IPS-20b (cell line): ENCODE data around the gene NSG1.

Experiments
- H3K27ac ChIP-seq: one replicate; pipeline ENCODE4 v1.5.1; 2013; ENCODE audit warnings: low read length
- H3K27me3 ChIP-seq: 2 replicates; pipeline ENCODE4 v1.6.1; 2013; ENCODE audit warnings: mild to moderate bottlenecking, low read length, inconsistent platforms; ENCODE audit not compliant: insufficient read depth
- H3K36me3 ChIP-seq: 2 replicates; pipeline ENCODE4 v1.6.1; 2013; ENCODE audit warnings: low read depth, mild to moderate bottlenecking, inconsistent platforms, low read length, moderate library complexity; ENCODE audit not compliant: insufficient read depth
- H3K4me1 ChIP-seq: 2 replicates; pipeline ENCODE4 v1.6.1; 2013; ENCODE audit warnings: mild to moderate bottlenecking, control low read depth, inconsistent platforms, low read length, moderate library complexity; ENCODE audit not compliant: insufficient read depth
- H3K4me3 ChIP-seq: 2 replicates; pipeline ENCODE4 v1.5.1; 2013; ENCODE audit warnings: mild to moderate bottlenecking, low read length, inconsistent platforms
- H3K9ac ChIP-seq: 2 replicates; pipeline ENCODE4 v1.6.1; 2013; ENCODE audit warnings: low read depth, mild to moderate bottlenecking, inconsistent platforms, low read length, moderate library complexity
- H3K9me3 ChIP-seq: 2 replicates; pipeline ENCODE4 v1.6.1; 2013; ENCODE audit warnings: mild to moderate bottlenecking, low read depth, low read length, inconsistent platforms; ENCODE audit not compliant: insufficient read depth

The NSG1 gene

DNA sequence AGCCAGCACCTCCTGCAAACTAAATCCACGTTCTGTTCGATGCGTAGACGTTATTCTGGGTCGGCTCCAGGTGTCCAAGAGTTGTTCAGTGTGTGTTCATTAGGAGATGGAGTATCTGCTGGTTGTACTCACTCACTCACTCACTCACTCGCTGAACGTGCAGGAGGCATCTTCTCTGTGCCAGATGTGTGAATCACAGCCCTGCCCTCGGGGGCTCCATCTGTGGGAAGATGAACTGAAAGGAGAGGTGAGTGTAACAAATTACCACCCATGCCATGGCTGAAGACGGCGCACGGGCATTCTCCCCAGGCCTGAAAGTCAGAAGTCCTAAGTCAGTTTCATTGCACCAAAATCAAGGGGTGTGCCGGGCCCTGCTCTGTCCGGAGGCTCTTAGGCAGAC lies 16.1 kb downstream of the NSG1 start:
- H3K36me3 ChIP-seq = peaks cover 4% of the 10 kb centered on the region; the same call in 1 of the 2 replicates
- H3K9me3 ChIP-seq = no peaks in the 10 kb centered on the region; the same call in 1 of the 2 replicates
- H3K4me3 ChIP-seq = no peak overlapping the region
- no peak overlapping the region for H3K9ac ChIP-seq
- no peaks in the 10 kb centered on the region for H3K4me1 ChIP-seq
- no peak overlapping the region for H3K27ac ChIP-seq
- H3K27me3 ChIP-seq = no peaks in the 10 kb centered on the region

GRCh38 chr4:4405358-4405962 lies 18.6 kb downstream of the NSG1 start:
- Histone ChIP-seq H3K4me3 (no peak overlapping the region), H3K9ac (no peak overlapping the region), H3K27me3 (no peaks in the 10 kb centered on the region), H3K27ac (no peak overlapping the region), H3K9me3 (no peaks in the 10 kb centered on the region), H3K4me1 (no peaks in the 10 kb centered on the region), H3K36me3 (no peaks in the 10 kb centered on the region)

- no peak overlapping the region for H3K27ac ChIP-seq
- no peaks in the 10 kb centered on the region for H3K9me3 ChIP-seq
- H3K4me1 ChIP-seq = no peaks in the 10 kb centered on the region
- H3K9ac ChIP-seq = no peak overlapping the region
- no peak overlapping the region for H3K4me3 ChIP-seq
- no peaks in the 10 kb centered on the region for H3K36me3 ChIP-seq
- H3K27me3 ChIP-seq = no peaks in the 10 kb centered on the region
Observed at GRCh38 chr4:4406455-4407298, 19.8 kb downstream of the NSG1 start.

GRCh38 chr4:4407299-4408131 lies 20.6 kb downstream of the NSG1 start:
- Histone ChIP-seq H3K27me3 (no peaks in the 10 kb centered on the region), H3K4me1 (no peaks in the 10 kb centered on the region), H3K9me3 (no peaks in the 10 kb centered on the region), H3K36me3 (no peaks in the 10 kb centered on the region), H3K4me3 (no peak overlapping the region), H3K9ac (no peak overlapping the region), H3K27ac (no peak overlapping the region)

DNA sequence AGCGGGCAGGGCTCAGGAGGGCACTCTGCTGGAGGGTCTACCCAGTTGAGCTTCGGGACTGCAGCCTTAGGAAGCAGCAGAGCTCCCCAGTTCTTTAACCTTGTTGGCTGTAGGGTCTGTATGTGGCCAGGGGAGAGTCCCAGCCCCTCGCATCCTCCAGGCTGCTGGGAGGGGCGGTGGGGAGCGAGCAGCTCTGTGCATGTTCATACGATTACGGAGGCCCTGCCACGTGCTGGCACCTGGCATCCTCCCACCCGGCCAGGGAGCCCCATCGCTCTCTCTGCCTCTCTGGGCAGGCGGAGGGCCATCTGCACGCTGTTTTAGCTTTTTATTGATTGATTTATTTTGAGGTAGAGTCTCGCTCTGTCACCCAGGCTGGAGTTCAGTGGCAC lies 21.2 kb downstream of the NSG1 start:
- Histone ChIP-seq H3K27ac (no peak overlapping the region), H3K4me3 (no peak overlapping the region), H3K4me1 (no peaks in the 10 kb centered on the region), H3K36me3 (no peaks in the 10 kb centered on the region), H3K9ac (no peak overlapping the region), H3K27me3 (no peaks in the 10 kb centered on the region), H3K9me3 (no peaks in the 10 kb centered on the region)

GRCh38 chr4:4408576-4409335 lies 21.9 kb downstream of the NSG1 start:
- no peaks in the 10 kb centered on the region for H3K4me1 ChIP-seq
- H3K27ac ChIP-seq = no peak overlapping the region

DNA sequence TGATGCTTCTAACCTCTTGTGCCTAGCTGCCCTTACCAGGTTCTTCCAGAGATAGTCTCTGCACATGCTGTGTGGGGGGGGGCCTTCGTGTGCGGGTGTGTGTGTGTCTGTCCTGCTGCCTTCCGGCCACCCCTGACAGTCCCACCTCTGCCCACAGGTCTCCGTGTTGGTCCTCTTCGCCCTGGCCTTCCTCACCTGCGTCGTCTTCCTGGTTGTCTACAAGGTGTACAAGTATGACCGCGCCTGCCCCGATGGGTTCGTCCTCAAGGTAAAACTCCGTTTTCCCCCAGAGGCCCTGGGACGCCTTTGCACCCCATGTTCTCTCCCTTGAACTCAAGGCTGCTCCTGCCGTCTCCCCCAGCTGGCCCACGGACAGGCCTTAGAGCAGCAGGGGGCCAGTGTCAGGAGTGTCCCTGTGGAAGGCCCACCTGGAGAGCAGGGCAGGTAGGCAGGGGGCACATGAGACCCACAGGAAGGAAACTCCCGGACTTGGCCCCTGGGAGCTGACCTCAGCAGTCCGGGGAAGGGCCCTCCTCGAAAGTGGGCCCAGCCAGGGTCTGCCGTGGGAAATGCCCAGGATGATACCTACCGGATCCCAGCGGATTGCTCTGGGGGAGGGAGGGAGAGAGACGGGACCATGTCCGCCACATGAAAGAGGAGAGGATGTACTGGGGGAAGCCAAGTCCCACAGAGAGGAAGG lies 22.7 kb downstream of the NSG1 start:
- Histone ChIP-seq H3K4me1 (no peaks in the 10 kb centered on the region), H3K9ac (no peak overlapping the region), H3K36me3 (no peaks in the 10 kb centered on the region), H3K4me3 (no peak overlapping the region), H3K9me3 (no peaks in the 10 kb centered on the region), H3K27me3 (no peaks in the 10 kb centered on the region), H3K27ac (no peak overlapping the region)

More at GRCh38 chr4:4408576-4409335, 21.9 kb downstream of the NSG1 start:
- Histone ChIP-seq H3K36me3 (no peaks in the 10 kb centered on the region), H3K27me3 (no peaks in the 10 kb centered on the region), H3K4me3 (no peak overlapping the region), H3K9me3 (no peaks in the 10 kb centered on the region), H3K9ac (no peak overlapping the region)

DNA sequence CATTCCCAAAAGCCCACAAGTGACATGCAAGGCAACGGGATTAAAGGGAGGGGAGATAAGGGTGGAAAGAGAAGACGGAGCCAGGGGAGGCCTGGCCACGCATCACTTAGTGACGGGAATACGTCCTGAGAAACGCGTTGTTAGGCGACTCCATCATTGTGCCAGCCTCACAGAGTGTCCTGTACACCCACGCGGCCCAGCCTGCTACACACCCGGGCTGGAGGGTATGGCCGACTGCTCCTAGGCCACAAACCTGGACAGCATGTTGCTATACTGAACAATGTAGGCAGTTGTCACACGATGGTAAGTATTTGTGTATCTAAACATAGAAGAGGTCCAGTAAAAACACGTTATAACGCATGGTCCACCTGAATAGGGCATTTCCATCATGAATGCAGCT lies 23.4 kb downstream of the NSG1 start:
- no peak overlapping the region for H3K4me3 ChIP-seq
- no peak overlapping the region for H3K9ac ChIP-seq
- H3K27me3 ChIP-seq = no peaks in the 10 kb centered on the region
- no peaks in the 10 kb centered on the region for H3K9me3 ChIP-seq
- H3K27ac ChIP-seq = no peak overlapping the region
- H3K36me3 ChIP-seq = no peaks in the 10 kb centered on the region
- no peaks in the 10 kb centered on the region for H3K4me1 ChIP-seq

DNA sequence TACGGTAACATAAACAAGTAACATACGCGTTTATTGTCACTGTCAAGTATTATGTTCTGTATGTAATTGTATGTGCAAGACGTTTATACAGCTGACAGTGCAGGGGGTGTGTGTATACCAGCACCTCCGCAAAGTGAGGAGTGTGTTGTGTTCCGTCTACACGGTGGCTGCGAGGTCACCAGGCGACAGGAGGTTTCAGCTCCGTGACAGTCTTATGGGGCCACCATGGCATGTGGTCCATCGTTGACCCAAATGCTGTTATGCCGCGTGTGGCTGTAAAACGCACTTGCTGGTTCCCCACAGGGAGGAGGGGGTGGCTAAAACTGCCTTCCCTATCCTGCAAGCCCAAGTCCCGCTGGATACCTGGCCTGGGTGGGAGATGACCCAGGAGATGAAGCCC lies 25.0 kb downstream of the NSG1 start:
- Histone ChIP-seq H3K9me3 (no peaks in the 10 kb centered on the region), H3K27me3 (no peaks in the 10 kb centered on the region), H3K27ac (no peak overlapping the region), H3K9ac (no peak overlapping the region), H3K4me1 (no peaks in the 10 kb centered on the region), H3K4me3 (no peak overlapping the region), H3K36me3 (no peaks in the 10 kb centered on the region)

DNA sequence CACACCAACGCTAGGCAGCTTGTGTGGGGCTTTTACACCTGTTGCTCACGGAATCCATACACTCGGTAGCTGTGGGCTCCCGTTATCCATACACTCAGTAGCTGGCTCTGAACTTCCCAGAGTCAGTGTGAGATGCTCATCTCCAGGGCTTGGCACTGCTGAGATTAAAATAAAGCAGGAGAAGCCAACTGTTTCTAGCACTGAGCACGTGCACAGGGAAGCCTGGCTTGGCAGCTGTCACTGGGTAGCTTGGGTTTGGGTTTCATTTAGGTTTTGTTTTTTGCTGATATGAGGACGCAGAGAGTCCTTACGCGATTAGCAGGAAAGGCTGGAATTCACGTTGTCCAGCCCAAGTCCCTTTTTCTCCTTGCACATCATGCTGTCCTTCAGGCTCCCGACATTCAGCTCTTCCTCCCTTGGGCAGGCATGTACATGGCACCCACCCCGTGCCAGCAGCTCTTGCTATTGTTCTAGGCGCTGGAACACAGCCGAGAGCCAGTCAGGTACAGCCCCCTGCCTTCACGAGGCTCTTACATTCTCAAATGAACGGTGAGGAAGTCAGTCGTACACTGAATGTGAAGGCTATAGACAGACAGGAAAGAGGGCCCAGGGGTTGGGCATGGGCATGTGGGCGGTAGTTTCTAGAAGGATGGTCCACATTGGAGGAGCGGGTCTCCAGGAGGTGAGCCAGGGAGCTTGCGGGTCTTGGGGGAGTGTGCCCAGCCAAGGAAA lies 25.9 kb downstream of the NSG1 start:
- no peaks in the 10 kb centered on the region for H3K4me1 ChIP-seq
- H3K9ac ChIP-seq = no peak overlapping the region

More for the DNA sequence above, 25.9 kb downstream of the NSG1 start:
- Histone ChIP-seq H3K4me3 (no peak overlapping the region), H3K27ac (no peak overlapping the region), H3K9me3 (no peaks in the 10 kb centered on the region), H3K27me3 (no peaks in the 10 kb centered on the region), H3K36me3 (peaks cover 6% of the 10 kb centered on the region; the same call in 1 of the 2 replicates)
